HG03103 (cell line): Measurements from ENCODE around the gene PAFAH1B2.

ENCODE experiments used
- ATAC-seq: cut with Tn5 transposase; IDR thresholded peaks from one replicate; pipeline ENCODE4 v1.9.1; 2021; ENCODE audit warnings: low read depth; ENCODE audit not compliant: unreplicated experiment

The PAFAH1B2 gene

DNA sequence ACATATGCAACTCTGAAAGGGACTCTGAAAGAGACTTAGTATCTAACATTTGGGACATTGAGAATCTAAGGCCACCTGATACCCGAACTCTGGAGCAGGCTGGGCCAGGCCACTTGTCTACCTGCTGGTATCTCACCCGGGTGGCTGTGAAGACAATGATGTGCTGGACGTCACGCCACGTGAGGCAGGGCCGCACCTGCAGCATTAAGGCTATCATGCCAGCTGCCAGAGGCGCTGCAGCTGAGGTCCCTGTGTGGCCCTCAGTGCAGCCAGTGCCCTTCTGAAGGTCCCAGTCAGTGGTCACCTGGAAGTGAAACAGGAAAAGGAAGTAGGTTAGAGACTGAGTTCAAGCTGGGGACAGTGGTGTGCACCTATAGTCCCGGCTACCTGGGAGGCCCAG lies 75.4 kb downstream of the PAFAH1B2 start:
- ATAC-seq: no peak

DNA sequence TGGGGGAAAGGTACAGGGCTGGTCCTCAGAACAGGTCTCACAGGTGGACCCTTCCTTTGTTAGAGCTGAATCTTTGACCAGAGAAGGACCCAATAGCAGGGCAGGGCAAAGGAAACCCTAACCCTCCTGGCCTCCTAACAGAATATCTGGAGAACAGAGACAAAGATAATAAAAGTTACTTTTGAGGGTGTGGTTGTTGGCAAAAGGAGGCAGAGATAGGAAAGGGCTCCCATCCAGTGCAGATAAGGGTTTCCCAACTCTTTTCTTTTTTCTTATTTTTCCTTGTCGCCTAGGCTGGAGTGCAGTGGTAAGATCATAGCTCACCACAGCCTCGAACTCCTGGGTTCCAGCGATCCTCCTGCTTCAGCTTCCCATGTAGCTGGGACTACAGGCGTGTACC lies 75.9 kb downstream of the PAFAH1B2 start:
- no peak for ATAC-seq

DNA sequence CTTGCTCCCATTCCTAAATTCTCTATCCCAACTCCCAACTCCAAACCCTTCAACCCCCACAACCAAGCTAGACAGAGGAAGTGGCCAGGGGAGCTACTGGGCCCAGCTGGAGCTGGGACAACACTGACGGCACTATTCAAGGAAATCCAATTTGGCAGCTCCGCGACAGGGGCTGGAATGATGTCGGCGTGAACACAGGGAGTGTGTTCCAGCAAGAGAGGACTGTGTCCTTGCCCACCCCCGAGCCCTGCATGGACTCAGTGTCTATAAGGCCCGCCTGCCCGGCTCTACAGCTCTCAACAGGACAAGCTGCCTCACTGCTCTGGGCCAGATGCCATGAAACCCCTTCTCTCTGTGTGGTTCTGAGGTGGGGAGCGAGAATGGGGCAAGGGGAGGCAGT lies 76.5 kb downstream of the PAFAH1B2 start:
- no peak for ATAC-seq

DNA sequence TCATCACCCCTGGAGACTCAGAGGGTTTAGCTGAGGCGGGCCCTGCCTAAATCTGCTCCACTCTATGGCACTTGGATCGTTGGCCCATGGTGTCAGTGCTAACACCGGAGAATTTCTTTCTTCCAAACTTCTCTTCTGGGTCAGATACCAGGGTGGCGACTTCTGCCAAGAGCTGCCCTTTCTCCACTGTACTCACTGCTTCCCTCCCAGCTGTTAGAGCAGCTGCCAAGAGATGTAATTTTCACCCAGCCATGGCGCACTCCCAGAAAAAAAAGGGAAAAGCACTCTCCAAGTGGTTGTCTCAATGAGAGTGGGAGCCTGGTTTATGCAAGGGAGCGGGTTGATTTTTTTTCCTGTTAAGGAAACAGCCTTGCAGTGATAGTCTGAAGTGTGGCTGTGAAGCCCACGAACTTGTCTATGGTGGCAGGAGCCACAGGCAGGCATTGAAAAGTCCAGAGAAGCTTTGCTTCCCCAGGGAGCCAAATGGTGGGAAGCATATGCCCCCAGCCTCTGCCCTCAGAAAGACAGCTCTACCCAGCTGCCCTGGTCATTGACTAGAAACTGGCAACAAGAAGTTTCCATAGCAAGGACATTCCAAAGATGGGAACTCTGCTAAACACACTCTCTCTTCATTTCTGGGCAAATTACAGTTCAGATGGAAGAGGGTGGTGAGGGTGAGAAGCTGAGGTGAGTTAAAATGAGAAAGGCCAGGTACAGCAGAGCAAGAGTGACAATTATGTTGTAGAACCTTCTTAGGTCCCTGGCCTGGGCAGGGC lies 77.1 kb downstream of the PAFAH1B2 start:
- ATAC-seq: no peak

DNA sequence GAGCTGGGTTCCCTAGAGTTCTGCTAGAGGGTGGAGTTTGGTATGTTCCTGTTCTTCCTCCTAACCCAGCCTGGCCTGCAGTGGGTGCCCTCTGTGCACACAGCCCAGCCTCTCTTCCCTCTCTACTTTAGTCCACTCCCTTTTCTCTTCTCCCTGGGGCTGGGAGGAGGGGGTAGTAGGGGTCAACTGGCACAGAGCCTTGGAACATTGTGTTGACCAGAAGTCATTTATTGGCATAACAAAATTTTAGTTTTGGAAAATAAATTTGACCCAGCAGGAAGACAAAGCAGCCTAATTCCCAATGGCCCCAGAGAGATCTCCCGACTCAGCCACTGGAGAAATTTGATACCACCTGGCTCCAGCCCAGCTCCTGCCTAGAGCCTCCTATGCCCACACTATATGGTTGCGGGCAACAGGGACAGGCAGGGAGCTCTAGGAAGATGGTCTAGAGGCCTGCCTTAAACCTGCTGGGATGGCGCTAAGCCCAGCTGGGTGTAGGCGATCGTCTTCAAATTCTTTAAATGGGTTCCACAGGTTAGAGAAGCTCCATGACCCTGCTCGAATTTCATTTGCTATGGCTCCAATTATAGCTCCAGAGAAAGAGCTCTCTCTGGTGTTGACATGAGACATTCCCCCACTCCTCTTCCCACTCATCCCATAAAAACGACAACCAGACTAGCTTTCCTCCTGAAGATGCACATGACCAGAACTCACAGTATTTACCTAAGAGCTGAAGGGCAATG lies 77.9 kb downstream of the PAFAH1B2 start:
- no peak for ATAC-seq

DNA sequence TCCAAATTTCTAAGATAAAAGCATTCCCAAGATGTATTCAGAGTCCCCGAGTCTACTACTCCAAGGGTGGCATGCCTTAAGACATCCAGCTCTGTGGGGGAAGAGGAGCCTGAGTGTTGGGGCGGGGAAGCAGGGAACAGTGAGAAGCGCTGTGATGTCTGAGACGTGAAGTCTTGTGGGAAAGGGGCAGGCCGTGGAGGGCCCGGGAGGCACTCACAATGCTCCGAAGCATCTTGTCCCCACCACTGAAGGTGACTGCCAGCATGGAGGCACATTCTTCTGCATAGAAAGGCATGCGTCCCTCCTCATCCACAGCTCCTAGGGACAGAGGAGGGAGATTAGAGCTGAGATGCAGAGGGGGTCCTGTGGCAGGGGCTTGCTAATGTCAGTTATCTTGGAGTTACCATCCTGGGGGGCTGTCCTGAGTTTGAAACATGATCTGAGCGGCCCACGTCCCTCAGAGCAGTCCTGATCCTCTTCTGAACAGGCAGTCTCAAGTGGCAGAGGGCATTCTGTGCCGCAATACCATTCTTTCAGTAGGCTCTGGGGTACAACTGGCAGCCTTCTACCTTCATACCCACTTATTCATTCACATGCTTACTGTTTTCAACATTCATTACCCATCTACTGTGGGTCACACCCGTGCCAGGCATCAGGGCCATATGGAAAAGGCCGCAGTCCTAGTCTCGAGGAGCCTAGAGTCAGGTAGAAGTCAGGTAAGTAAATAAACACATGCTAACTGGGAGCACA lies 79.1 kb downstream of the PAFAH1B2 start:
- ATAC-seq: no peak

GRCh38 chr11:117223741-117224689 lies 79.9 kb downstream of the PAFAH1B2 start:
- ATAC-seq: no peak

DNA sequence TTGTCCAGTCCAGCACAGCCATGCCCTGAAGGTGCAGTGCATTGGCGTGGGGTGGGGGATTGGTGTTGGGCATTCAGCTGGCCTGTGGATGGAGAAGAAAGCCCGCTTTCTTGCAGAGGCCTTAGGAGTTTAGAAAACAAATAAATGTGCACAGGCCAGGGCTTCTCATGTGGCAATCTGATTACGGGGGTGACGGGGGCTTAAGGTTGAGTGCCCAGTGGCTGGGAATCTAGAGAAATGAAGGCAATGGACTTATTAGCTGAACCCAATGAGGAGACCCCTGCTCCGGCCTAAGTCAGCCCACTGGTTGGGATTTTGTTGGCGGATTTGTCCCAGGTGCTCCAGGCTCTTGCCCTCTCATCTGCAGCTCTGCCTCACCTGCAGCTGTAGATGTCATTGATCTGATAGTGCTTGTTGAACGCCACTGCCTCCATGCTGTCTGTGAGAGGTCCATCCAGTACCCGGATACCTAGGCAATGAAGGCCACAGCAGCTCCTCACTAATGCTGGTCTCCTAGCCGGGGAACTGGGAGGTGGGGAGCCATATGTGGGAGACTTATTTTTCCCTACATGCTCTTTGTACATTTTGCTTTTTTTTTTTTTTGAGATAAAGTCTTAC lies 81.6 kb downstream of the PAFAH1B2 start:
- no peak for ATAC-seq
